RWPE1 (cell line): ENCODE measurements around the gene COTL1.

Source experiments
- CTCF ChIA-PET: fragments of 350-600 bp; sonication (Branson Sonifier 250); formaldehyde crosslinking; extraction: SDS; loops from one replicate; lab custom pipeline; 2021; lab: Yijun Ruan, JAX
- POLR2A ChIA-PET: fragments of 400-600 bp; formaldehyde crosslinking; extraction: SDS; loops from one replicate; lab custom pipeline; 2020; ENCODE audit warnings: antibody characterized with exemption; ENCODE audit not compliant: low non-redundant PET; lab: Yijun Ruan, JAX
- DNase-seq: peaks from one replicate; pipeline ENCODE4 v3.0.0; 2012; ENCODE audit warnings: low spot score
- H3K27ac ChIP-seq: fragments of 450-650 bp; 2 replicates; pipeline ENCODE4 v1.5.1; 2017
- CTCF ChIP-seq: fragments of 450-650 bp; conservative IDR thresholded peaks from 2 replicates; pipeline ENCODE4 v1.5.1; 2017; ENCODE audit warnings: low read depth, mild to moderate bottlenecking

The COTL1 gene

GRCh38 chr16:84540194-84540593, 77.7 kb downstream of the COTL1 start:
- no peak for TF ChIP-seq CTCF
- no peak for DNase-seq
- no peak overlapping the region for H3K27ac ChIP-seq
- POLR2A ChIA-PET, result no interaction called here
- CTCF ChIA-PET, result interaction anchor here (1.5 kb wide), 1 partner anchor 29 kb away, joined by 3 read pairs; no protein-coding TSS in a partner anchor

- POLR2A ChIA-PET, result no interaction called here
- no peak for DNase-seq
- H3K27ac ChIP-seq, result no peak overlapping the region
- no peak for TF ChIP-seq CTCF
- CTCF ChIA-PET, result interaction anchor here (0.7 kb wide), 1 partner anchor 228 kb away, joined by 3 read pairs; no protein-coding TSS in a partner anchor
Measured at GRCh38 chr16:84538222-84538840, 79.5 kb downstream of the COTL1 start.

GRCh38 chr16:84537491-84538151, 80.3 kb downstream of the COTL1 start:
- TF ChIP-seq CTCF, result no peak
- H3K27ac ChIP-seq, result no peak overlapping the region
- CTCF ChIA-PET, result interaction anchor here (0.7 kb wide), 1 partner anchor 228 kb away, joined by 3 read pairs; no protein-coding TSS in a partner anchor
- POLR2A ChIA-PET, result no interaction called here
- no peak for DNase-seq

GRCh38 chr16:84535851-84536250, 82.0 kb downstream of the COTL1 start:
- ChIA-PET POLR2A (no interaction called here), CTCF (interaction anchor here (0.6 kb wide), 1 partner anchor 783 kb away, joined by 7 read pairs; no protein-coding TSS in a partner anchor)
- H3K27ac ChIP-seq, result no peak overlapping the region
- no peak for TF ChIP-seq CTCF
- DNase-seq, result no peak

- H3K27ac ChIP-seq, result no peak overlapping the region
- ChIA-PET POLR2A (no interaction called here), CTCF (no interaction called here)
Measured at GRCh38 chr16:84535408-84535807, 82.5 kb downstream of the COTL1 start.

DNA sequence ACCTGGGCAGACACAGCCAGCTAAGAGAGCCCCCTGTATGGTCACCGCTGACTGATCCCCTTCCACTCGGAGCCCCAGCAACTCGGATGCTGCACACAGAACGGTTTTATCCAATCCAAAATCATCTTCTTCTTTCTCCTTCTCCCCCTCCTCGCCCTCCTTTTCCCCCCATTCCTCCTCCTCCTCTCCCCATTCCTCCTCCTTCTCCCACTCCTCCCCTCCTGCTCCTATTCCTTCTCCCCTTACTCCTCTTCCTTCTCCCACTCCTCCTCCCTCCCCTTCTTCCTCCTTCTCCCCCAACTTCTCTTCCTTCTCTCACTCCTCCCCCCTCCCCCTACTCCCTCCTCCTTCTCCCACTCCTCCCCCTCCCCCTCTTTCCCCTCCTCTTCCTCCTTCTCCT, 83.1 kb downstream of the COTL1 start:
- TF ChIP-seq CTCF, result no peak
- ChIA-PET POLR2A (no interaction called here), CTCF (no interaction called here)
- no peak for DNase-seq
- H3K27ac ChIP-seq, result no peak overlapping the region

More at GRCh38 chr16:84535408-84535807, 82.5 kb downstream of the COTL1 start:
- no peak for DNase-seq
- TF ChIP-seq CTCF, result no peak
